ENCODE measurements around the gene SYT9.

The SYT9 gene

DNA sequence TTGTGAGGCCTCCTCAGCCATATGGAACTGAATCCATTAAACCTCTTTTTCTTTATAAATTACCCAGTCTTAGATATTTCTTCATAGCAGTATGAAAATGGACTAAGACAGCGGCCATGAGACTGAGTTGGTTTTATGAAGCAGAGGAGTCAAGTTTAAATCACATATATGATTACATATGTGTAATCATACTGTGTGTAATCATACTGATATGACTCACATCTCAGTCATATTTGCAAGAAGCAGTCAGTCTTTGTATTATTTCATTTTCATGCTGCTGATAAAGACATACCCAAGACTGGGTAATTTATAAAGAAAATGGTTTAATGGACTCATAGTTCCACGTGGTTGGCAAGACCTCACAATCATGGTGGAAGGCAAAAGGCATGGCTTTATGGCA, 89.8 kb downstream of the SYT9 start:
- no peak for DNase-seq (ENCODE audit: low read depth in 2 of 2)

DNA sequence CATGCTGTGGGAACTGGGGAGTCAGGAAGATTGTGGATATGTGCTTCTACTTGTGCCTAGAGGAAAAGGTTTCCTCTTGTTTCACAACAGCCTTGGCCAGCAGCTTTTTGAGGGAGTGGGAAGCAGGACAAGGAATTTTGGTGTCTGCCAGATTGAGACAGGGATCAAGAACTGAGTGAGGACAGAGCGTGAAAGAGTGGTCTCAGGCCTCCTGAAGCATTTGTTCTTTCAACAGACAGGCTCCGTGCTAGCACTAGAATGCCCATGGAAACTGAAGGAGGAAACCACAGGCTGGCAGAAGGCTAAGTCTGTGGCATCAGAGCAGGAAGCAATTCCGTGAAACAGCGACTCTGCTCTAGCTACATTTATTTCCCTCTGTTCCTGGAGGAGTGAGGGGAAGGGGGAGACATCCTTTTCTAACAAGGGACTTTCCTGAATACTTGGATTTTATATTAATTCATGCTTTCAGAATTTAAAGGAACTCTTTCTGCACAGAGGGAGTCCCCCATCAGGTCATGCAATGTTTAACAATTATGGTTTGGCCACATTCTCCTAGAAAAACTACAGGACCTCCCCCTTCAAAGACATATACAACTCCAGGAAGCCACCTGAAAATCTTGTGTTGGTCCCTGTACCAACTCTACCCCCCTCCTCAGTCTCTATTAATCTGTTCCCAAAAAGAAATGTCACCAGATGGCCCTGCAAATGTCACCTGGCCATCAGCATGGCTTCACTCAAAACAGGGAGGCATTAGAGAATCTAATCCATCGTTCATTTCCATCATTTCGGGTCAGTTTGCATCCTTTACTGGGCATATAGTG, 96.1 kb downstream of the SYT9 start:
- no peak for DNase-seq (ENCODE audit: low read depth in 2 of 2)

DNA sequence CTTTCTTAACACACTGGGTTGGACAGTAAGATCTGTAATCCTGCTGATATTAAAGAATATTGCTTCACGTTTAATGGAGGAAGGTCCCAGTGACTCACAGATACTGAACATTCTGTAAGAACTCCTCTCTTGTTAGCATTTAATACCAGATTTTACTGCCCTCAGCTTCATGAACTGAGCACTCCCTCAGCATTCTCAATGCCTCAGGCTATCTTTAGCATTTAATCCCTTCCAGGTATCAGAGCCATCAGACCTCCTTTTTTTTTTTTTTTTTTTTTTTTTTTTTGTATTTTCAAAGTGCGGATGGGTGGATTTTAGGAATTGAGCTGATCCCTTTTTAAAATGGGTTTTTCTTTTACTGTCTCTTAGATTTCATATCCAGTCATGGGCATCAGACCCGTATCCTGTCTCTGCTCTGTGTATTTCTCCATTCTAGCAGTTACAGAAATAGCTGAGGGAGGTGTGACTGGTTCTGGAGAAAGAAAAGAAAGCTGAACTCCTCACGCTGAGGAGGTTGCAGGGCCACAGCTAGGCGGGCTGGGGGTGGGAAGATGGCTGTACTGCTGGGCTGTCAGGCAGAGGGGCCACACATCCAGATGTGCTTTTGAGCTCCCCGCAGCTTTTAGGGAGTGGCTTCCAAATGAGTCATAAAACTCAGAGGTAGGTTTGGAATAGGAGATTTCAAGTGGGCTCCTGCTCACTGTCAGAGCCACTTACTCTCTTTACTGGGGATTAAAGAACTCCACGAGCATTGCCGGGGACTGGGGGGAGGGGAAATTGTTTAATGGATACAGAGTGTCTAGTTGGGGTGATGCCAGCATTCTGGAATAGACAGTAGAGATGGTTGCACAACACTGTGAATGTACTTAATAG, 97.0 kb downstream of the SYT9 start:
- no peak for DNase-seq (ENCODE audit: low read depth in 2 of 2)

DNA sequence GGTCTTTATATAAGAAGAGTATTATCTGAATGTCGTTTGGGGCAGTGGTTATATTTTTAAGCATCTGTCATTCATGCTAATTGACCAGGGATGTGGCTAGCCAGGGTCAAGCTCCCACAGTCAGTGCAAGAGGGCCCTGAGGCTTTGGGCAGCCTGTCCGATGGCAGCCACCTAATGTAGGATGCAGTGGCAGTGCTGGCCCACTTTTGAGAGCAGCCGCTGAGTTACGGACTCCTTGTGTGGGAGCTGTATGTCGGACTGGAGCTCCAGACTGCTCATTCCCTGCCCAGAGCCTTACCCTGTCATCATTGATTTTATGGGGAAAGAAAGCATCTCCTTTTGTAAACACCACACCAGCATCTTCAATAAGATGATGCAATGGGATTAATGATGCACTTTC, 99.5 kb downstream of the SYT9 start:
- DNase-seq (ENCODE audit: low read depth in 2 of 2) = no peak

DNA sequence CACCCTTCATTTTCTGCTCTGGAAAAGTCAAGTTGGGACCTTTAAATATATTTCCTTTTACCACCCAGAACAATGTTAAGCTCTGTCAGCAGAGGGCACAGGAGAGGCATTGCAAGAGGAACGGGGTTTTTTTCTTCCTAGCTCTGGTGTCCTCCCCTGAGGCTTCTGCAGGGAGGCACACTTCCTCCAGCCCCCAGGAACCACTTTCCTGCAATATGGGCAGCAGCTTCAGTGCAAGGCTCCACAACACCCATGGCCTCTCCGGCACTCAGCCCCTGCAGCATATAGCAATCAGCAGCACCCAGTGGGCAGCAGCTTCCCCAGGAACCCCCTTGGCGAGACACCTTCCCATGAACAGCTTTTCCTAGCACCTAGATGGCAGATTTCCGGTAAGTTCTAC, 101.4 kb downstream of the SYT9 start:
- no peak for DNase-seq (ENCODE audit: low read depth in 2 of 2)

DNA sequence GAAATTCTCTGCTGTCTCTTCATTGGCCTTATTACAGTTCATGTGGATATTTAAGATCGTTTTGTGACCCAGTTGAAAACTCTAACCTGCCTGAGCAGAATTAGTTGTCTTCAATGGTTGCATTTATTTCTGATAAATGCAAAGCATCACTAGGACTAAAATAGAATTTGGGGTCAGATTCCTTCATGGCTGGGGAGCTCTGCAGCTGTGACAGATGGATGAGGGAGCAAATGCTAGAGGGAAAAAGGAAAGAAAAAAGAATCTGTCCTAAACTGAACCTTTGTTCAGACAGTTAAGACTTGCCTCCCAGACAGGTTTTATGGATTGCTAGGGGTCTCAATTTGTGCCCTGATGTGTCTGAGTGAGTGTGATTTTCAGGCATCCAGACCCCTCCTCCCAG, 113.0 kb downstream of the SYT9 start:
- DNase-seq (ENCODE audit: low read depth in 2 of 2) = no peak

DNA sequence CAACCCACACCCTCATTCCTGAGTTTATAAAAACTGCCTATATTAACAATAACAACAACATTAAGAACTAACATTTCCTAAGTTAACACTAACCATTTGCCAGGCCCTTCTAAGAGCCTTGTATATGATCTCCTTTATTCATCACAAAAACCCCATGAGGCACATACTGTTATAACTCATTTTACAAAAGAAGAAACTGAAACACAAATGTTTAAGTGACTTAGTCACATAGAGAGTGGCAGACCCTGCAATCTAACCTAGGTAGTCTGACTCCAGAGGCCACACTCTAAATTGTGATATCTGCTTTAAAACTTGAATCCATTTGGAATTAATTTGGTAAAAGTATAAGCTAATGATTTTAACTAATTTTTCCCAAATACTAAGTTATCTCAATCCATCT, 116.1 kb downstream of the SYT9 start:
- DNase-seq (ENCODE audit: low read depth in 2 of 2) = no peak

DNA sequence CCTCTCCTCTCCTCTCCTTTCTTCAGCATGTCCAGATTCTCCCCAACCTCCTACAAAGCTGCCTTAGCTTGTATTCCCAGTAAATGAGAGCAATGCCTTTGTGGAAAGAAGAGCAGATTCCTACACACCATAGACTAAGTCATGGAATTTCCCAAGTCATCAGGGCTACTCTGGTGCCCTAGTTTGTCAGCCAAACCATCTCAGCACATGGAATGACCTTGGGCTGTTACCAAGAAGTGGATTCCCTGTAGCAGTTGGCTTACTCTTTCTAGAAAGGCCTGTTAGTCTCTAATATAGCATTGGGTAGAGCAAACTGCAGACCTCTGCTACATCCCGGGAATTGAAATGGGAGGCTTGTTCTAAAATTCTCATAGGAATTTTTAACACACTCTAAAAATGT, 124.7 kb downstream of the SYT9 start:
- no peak for DNase-seq (ENCODE audit: low read depth in 2 of 2)

DNA sequence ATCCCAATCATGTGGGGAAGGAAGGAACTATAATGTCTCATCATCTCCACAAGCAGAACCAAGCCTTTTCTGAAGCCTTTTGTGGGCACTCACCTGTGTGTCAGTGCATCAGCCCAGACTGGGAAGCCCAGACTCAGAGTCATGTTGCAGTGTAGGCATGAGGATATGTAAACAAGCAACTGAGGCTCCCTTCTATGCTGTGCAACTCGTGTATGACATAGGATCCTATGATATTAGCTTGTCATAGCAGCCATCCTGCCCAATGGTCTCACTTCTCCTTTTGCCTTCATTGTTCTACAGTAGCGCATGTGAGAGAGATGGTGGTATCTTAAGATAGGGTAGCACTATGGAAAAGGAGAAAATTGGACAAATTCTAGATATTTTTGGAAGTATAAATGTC, 130.2 kb downstream of the SYT9 start:
- DNase-seq (ENCODE audit: low read depth in 2 of 2) = no peak

DNA sequence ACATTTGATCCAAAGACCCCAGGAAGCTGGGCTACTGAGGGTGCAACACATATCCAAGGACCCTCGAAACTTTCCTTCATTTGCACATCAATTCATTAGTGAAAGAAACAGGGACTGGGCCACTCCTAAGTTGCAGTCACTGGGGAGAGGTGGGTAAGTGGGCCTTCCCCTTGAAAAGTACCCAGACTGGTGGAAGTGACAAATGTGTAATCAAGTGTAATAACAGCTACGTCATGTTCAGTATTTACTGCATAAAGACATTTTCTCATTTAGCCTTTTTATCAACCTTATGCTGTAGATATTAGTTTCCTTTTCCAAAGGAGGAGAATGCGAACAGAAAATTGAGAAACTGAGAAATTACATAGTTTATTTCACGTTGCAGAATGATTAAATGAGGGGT, 131.7 kb downstream of the SYT9 start:
- DNase-seq (ENCODE audit: low read depth in 2 of 2) = no peak

DNA sequence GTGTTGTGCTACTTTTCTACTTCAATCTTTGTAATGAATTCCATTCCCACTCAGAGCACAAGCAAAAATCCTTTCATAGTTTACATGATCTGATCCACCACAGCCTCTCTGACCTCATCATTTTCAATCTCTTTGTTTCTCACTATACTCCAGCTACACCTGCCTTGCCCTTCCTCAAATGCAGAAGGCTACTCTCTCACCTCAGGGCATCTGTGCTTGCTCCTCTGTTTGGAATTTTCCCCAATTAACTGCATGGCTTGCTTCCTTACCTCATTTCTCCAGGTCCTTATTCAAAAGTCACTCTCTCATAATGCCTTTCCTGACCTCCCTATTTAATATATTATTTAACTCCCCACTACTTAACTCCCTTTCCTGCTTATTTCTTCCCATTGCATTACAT, 133.0 kb downstream of the SYT9 start:
- no peak for DNase-seq (ENCODE audit: low read depth in 2 of 2)

DNA sequence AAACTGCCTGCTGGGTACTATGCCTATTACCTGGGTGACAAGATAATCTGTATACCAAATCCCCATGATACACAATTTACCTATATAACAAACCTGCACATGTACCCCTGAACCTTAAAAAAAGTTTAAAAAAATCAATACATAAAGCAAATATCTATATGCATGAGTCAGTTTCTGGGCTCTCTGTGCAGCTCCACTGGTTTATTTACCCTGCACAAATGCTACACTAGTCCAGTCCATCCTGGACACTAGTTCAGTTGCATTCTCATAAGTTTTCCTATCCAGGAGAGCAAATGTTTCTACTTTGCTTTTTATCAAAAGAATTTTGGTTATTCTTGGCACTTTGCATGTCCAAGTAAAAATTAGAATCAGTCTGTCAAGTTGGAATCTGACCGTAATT, 133.8 kb downstream of the SYT9 start:
- no peak for DNase-seq (ENCODE audit: low read depth in 2 of 2)

DNA sequence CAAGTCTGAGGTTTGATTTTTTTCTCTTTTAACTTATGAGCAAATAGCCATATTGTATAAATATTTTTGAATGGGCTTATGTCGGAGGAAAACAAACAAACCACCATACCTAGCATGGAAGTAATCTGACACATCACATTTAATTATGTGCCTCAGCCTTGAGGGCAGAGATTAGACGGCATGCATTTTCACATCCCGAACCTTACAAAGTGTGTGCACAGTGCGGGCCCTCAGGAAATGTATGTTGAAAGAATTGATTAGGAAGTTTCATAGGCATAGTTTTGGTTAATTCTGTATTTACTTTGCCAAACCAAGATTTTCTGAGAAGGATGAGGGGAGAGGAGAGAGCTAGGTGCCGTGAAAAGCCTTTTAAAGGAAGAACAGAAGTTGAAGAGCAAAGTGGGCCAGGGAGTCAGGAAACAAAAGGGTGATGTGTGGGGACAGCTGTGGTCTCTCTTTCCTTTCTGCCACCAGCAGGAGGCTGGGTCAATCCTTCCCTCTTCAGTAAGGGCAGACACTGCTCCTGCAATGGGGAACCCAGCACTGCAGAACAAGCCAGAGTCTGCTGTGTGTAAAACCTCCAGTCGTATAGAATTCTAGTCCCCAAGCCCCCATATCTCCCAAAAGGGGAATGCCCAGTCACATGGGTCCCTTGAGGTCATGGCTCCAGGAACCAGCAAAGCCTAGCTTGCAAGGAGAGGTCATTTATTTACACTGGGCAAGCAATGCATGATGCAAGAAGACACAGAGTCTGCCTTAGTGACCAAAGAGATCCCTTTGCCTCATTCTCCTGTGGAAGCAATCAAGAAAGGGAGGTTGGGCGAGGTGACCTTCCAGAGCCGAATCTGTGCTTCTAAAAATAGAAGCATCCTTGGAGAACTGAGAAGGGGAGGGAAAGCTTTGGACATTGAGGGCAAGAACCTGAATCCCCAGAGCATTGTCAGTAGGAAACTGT, 162.5 kb downstream of the SYT9 start:
- DNase-seq (ENCODE audit: low read depth in 2 of 2) = no peak

DNA sequence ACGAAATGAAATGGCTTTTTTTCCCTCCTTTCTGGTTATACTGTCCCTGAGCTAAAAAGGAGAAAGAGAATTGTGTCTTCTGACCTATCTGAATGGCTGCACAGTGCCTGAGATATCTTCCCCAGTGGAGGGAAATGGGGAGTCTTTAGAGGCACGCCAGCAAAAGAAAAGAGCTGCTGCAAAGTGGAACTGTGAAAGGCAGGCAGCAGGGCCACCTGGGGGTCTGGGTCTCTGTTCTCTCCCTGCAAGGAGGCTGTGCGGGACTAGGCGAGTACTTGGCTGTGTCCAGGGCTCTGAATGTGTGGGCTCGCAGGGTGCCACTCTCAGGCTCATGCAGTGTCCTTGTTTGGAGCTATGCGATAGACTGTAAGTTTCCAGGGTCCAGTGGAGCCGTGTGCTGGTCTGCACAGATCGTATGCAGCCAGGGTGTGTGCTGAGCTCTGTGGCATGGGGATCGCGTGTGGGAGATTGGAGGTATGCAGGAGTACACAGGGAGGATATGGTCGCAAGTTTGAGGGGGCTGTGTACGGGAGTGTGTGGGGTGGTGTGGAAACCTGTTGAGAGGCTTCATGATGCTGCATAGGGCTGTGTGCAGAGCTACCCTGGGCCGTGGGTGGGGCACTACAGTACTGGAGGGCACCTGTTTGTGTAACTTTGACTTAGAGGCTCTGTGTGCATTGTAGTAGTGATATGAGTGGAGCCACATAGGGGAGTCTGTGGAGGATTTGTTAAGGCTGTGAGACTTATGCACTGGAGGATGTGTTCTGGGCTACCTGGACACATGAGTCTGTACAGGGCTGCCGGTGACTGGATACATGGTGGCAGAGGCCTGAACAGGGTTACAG, 163.5 kb downstream of the SYT9 start:
- DNase-seq (ENCODE audit: low read depth in 2 of 2) = no peak

DNA sequence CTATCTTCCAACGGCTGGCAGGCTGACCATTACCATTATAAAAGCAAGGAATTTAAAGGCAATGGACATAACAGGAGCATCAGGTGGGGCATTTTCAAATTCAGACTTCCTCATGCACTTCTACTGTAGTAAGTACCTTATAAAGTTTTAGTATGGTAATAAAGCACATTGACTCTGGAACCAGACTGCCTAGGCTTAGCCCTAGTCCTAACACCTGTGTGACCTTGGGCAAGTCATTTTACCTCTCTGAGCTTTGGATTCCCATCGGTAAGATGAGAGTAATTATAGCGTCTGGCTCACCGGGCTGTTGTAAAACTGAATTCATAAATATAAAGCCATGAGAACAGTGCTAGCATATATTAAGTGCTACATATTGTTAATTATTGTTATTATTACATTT, 164.4 kb downstream of the SYT9 start:
- no peak for DNase-seq (ENCODE audit: low read depth in 2 of 2)

DNA sequence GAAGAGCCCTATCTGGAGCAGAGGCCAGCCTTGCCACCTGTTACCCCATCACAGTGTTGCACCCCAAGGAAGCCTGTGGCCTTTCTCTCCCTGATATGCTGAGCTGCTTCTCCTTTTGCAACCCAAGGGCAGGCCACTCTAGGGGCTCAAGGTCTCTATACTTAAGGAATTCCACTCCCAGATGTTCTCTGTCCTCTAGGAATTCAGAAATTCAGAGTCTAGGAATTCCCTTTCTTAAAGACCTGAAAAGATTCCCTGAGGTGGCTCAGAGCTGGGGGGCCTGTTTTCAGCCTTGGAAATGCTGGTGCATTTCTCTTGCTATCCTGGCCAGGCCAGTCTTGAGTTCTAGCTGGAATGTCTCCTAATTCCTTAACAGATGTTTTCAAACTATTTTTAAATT, 165.6 kb downstream of the SYT9 start:
- DNase-seq (ENCODE audit: low read depth in 2 of 2) = no peak

DNA sequence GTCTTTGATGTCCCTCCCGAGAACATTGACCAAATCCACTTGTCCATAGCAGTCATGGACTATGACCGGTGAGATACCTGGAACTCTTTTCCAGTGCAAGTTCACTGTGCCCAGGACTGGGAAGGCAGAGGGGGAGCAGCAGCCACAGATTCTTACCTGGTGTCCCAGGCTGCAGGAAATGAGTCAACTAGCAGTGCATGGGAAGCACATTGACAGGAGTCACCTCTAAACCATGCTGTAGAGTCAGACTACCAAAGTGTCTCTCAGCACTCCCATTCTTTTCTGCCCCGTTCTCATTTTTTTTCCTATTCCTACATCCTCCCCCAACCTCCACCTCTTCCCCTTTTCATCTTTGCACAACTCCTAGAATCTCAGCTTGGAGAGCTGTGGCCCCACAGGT, 166.4 kb downstream of the SYT9 start:
- DNase-seq (ENCODE audit: low read depth in 2 of 2) = no peak

DNA sequence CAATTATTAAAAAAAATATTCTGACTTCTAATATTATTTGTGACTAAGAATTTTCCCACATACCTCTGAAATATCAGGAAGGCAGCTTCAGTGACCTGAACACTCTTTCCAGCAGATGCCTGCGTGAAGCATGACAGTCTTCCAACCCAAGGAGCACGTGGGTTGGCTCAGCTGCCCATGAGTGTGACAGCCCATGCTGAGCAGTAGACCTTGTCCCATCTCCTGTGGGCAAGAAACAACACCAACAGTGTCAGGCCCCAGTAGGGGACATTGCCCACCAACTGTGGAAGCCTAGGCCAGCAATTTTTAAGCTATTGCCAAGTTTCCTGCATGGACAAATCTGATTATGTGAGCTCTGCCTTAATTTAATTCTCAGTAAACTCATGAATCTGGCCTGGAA, 167.2 kb downstream of the SYT9 start:
- DNase-seq (ENCODE audit: low read depth in 2 of 2) = no peak

DNA sequence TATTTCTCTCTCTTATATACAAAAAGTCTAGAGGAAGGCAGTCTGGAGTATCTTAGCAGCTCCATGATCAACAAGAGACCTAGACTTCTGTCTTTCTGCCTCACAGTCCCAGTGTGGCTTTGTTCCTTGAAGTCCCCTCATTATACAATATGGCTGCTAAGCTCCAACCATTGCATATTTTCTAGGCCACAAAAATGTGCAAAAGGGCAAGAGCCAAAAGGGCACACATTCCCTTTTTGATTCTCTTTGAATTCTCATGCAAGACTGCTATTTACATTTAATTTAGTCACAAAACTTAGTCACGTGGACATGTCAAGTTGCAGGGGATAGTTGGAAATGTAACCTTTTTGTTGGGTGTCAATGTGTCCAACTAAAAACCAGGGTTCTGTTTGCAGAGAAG, 169.4 kb downstream of the SYT9 start:
- DNase-seq (ENCODE audit: low read depth in 2 of 2) = no peak

DNA sequence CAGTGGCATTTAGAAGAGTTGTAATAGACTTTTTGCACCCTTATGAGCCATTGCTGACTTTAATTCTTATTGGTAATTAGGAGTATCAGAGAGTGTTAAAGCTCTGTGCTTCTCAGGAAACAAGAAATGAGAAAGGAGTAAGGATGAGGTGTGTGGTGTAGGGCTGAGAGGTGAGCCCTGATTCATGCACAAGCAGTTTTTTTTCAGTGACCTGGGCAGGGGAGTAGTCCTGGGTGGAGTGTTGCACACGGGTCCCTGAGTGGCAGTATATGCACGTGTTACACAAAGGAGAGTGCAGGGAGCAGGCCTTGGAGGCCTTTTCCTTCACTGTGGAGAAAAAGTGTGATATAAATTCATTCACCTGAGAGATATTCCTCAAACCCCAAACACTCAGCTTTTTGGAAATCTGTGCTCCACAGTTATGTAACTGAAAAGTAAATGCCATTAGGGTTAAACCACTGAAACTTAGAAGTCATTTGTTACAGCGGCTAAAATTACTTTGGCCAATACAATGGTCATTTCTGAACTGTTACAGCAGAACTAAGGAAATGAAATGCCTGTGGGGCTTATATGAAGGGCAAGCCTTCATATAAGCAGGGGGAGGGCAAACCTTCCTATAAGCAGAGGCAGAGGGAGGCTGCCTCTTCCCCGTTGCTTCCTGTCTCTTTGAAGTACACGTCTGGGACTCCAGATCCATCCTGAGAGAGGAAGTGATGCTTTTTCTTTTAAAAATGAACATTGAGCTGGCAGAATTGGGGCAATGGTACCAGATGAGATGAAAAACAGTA, 171.0 kb downstream of the SYT9 start:
- no peak for DNase-seq (ENCODE audit: low read depth in 2 of 2)

Measured in stimulated activated CD8-positive, alpha-beta memory T cell treated with anti-CD3 and anti-CD28 coated beads, Interleukin-7, amount 100 ng/mL, for 4 hours (primary cell).